Measurements from ENCODE around the gene SUSD4. TPM values are rescaled to one million over a fixed set of nuclear protein-coding genes. Genes with fewer than 3 reads are reported as not detected.

The SUSD4 gene
- polyA plus RNA-seq, 10 donors: 2.5 to 5.7 (median 3.7) TPM

DNA sequence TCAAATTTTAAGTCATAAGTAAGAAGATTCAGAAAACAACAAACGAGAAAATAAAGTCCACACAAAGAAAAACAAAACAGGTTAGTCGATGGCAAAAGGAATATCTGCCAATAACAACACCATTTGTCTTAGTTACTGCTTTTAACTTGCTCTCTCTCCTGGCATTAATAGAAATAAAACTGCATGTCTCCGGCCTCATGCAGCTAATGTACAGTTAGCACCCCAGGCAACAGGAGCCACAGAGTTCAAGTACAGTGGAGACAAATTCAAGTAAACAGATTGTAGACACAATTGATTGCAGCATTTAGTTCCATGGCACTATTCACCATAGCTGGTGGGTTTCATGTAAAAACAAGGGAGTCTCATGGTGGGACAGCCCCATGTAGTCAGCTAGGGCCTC is 33.5 kb downstream of the SUSD4 start:
- no peak for DNase-seq

DNA sequence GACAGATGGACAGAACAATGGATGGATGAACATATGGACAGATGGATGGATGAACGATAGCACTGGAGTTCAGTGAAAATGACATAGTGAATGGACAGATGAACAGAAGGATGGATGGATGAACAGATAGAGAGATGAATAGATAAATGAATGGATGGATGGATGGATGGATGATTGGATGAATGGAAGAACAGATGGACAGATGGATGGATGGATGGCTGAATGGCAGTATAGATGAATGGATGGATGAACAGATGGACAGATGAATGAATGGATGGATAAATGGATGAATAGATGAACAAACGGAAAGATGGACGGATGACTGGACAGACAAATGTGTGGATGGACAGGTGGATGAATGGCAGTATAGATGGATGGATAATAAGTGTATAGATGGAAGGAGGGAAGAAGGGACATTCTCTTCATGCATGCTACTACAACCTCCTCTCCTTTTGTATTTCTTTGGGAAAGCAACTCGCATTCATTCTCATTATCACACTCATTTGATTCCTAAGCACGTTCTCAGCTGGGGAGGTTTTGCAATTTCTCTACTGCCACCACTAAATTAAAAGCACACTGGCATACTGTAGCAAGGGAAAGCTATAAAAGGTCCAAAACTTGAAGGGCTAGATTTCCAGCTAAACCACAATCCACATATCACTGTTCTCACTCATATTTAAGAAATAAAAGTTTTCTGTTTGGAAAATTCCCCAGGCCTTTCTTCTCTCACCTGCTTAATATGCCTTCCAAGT is 34.1 kb downstream of the SUSD4 start:
- no peak for DNase-seq

DNA sequence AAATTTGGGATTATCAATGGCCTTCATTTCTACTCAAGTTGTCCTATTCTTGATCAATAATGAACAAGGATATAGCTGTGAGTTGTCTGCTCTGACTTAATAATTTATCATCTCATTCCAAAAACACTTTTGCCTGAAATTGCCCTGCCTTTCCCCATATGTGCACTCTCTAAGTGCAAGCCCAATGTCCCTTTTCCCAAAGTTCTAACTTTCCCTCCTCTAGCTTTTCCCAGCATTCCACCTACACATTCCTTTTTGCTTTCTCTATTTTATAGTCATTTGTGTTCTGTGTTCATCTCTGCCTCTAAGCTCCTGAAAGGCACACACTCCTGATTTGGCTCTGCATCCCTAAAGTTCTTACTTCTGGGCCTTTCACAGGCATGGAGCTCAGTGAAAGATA is 34.7 kb downstream of the SUSD4 start:
- DNase-seq: no peak

DNA sequence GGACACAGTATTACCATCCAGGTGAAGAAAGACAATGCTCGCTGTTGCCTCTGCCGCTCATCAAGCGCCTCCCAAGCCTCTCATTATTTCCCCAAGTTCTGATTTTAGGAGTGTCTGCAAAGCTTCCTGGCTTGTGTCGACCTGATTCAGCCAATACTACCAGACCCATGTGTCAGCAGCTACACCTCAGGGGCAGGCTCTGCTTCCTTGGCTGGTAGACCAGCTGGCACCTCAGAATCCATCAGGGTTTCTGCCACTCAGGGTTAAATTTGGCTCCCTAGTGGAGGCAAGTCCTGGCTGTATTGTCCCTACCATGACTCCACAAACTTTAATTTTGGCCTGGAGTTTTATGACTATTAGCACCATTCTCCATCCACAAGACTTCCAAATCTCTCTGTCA is 35.4 kb downstream of the SUSD4 start:
- no peak for DNase-seq

DNA sequence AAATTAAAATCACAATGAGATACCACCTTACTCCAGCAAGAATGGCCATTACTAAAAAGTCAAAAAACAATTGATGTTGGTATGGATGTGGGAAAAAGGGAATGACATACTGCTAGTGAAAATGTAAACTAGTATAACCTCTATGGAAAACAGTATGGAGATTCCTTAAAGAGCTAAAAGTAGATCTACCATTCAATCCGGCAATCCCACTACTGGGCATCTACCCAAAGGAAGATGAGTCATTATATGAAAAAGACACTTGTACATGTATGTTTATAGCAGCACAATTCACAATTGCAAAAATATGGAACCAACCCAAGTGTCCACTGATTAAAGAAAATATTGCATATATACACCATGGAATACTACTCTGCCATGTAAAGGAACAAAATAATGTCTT is 37.2 kb downstream of the SUSD4 start:
- no peak for DNase-seq

DNA sequence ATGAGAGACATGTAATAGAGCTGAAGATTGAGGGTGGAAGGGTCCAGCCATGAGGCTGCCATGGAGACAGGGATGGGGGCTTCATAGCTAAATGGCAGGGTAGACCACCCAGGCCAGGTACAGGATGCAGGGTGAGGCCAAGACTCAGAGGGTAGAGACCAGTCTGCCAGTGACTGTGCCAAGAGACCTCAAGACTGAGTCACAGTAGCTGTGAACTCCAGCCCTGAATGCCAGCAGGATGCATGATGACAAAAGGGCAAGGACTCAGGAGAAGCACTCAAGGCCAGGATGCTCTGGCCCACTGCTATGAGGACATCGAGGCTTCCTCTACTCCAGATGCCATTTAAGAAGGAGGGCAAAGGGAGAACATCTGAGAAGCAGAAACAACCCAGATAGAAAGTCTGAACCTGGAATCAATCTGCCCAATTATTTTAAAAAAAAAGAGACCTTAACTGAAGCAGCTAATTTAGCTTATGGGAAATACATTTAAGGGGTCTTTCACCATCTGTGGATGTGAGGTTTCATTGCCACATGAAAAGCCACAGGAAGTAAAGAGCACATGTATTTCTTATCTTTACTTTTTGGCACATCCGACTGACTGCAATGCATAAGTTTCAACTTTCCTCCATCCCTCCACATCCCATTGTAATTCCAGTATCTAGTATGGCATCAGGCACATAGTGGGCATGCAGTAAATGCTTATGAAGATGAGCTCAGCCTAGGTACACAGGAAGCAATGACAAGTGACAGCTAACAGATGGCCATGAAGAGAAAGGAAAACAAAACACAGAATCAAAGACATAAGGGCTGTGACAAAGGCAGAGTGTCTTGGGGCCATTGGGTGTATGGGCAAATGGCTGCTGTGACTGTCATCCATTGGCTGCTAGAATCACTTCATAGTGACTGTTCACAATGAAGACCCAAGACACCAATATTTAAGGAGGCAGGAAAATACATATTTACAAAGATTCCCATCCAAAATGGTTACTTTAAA is 40.2 kb downstream of the SUSD4 start:
- no peak for DNase-seq

DNA sequence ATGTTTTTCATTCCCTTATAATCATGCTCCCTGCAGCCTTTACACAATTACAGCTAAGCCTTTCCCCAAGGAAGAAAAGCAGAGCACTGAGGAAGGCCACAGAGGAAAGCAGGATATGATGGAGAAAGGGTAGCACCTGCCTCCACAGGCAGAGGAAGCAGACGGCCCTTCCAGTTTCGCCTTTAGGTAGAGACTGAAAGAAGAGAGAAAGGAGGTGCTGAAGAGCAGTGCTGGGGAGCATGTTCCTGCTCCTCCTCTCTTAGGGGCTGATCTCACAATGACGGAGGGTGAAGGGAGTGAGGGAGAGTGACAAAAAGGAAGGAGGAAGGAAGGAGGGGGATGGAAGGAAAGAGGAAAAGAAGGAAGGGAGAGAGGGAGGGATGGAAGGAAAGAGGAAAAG is 41.1 kb downstream of the SUSD4 start:
- no peak for DNase-seq

DNA sequence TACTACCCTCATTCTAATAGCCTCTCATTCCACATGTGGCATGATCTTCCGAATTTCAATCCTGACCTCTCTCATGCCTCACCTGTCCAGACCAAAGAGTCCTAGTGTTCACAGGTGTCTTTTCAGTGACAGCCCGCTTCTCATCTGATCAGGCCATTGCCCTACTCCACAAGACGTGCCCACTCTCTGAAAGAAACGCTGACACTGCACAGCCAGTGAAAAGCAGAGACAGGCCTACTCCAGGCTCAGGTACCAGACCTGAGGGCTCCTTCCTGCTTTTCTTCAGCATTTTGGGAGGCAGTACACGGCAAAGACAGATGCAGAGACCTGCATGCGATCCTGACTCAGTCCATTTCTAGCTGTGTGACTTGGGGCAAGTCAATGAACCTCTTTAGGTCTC is 43.0 kb downstream of the SUSD4 start:
- DNase-seq: no peak

DNA sequence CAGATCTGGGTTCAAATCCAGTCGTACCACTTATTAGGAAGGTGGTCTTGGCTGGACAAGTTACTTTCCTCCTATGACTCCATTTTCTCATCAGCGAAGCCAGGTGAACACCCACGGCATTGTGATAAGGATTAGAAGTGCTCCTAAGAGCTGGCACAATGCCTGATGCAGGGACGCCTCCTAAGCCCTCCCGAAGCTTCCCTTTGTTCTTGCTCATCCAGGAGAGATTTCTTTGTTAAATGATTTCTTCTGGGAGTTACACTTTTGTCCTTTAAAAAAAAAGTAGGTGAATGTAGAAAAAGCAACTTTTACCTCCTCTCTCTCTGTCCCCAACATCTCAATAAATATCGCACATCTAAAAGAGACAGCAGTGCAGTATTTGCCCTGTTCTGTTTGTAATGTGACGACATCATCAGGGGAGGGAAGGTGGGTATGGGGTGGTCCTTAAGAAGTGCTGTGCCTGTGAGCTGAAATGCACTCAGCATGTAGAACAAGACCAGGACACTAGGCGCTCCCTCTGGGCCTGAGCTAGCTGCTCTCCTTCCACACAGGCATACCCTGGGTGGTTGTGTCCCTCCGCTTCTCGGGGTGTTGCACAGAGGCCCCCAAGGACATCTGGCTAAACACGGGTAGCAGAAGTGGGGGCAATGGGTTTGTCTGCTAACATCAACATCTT is 43.9 kb downstream of the SUSD4 start:
- no peak for DNase-seq

DNA sequence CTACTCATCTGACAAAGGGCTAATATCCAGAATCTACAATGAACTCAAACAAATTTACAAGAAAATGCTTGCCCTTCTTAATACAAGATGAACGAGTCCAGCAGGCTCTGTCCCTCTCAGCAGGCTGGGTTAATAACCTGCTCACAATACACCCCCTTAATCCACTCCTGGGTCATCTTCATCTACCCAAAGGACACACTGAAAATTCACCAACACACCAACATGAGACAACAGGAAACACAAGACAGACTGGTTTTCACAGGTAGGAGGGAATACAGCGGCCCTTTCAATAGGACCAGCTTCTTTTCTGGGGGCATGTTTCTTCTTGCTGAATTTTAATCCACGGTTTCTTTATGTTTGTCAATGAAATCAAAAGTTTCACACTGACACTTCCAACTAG is 44.6 kb downstream of the SUSD4 start:
- no peak for DNase-seq

DNA sequence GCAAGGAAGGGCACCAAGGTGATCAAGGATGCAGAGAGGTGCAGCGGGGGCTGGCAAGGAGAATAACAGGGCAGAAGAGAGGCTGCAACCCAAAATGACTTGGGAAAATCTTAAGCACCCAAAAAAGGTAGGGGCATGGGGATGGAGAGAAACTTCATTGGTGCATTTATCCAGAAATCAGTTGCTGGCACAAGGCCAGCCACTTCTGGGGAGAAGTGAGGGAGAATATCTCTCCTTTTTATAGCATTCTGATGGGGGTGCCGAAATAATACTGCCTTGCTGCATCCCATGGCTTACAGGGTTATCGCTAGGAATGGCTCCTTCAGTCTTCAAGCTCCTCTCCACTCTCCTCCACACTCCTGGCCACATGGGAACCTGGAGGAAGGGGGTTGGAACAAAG is 47.9 kb downstream of the SUSD4 start:
- DNase-seq: no peak

DNA sequence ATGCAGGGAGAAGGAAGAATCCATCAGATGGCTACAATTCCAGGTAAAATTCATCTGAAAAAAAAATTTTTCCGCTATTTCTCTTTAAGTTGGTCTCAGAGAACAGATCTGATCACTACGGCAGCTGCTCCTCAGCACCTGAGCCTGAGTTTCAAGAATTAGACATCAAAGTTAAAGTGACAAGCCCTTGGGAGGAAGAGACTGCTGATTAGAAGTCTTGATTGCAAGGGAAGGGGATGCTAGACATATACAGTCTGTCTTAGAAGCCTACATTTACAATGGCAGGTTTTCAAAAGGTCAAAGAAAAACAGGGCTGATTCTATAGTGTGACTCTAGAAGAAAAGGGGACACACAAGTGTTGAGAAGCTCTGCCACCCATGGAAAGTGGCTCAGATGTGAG is 48.3 kb downstream of the SUSD4 start:
- DNase-seq: no peak

DNA sequence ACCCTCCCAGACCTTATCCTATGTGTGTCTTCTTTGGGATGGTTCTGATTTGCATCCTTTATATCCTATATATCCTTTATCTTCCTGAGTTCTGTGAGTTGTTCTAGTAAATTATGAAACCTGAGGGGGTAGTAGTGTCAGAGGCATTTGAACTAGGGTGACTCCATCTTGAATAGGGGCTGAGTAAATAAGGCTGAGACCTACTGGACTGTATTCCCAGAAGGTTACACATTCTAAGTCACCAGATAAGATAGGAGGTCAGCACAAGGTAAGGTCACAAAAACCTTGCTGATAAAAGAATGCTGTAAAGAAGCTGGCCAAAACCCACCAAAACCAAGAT is 50.6 kb downstream of the SUSD4 start:
- no peak for DNase-seq

DNA sequence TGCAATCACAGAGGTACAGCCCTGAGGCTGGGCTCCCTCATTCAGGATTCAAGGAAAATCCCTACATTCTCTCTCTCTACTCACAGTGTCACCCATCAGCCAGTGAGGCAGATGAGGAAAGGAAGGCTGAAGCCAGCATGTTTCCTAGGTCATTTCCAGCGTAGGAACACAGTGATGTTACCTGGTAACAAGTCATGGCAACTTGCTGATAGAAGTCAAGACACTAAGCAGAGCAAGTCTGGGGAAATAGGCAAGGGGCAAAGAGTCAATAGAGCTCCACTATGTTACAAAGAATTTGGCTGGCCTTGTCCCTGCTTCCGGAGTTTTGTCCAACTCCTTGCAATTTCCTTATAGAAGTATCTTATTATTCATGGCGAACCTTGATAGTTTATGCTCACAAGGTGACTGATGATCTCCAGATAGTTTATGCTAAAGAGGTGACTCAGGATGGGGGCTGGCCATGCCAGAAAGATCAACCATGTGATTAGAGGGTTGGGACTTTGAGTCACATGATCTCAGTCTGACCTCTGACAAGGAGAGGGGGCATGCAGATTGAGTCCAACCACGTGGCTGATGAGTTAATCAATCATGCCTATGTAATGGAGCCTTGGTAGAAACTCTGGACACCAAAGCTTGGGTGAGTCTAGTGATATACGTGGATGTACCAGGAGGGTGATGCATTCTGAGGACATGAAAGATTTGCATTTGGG is 51.1 kb downstream of the SUSD4 start:
- no peak for DNase-seq

DNA sequence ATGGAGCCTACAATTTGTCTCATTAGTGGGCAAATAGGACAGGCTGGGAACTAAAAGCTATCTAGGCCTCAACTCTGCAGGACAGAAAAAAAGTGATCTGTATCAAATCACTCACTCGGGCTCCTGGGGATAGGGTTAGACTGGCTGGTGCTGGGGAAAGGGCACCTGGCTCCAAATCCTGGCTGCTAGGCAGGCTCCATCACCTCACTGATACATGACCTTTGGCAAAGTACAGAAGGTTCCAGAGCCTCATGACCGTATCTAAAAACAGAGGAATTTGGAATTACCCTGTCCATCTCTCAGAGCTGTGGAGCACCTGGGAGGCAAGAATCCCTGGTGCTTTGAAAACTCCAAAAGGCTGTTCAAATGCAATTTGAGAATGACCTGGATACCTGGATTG is 51.7 kb downstream of the SUSD4 start:
- DNase-seq: no peak

DNA sequence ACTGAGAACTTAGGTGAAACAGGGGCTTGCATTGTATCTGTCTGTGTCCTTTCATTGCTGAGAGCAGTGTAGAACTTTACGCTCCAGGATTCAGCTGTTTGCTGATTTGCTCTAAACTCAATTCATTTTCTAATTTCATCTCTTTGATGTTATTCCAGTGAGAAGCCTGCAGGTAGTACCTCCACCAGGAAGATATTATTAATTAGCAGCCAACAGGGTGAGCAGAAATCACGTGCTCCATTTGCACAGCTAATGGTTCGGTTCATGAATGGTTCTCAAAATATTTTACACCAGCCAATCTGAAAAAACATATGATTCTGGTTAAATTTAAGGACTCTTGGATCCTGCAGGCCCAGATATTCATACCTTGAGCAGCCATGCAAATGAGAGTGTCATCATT is 52.1 kb downstream of the SUSD4 start:
- no peak for DNase-seq

DNA sequence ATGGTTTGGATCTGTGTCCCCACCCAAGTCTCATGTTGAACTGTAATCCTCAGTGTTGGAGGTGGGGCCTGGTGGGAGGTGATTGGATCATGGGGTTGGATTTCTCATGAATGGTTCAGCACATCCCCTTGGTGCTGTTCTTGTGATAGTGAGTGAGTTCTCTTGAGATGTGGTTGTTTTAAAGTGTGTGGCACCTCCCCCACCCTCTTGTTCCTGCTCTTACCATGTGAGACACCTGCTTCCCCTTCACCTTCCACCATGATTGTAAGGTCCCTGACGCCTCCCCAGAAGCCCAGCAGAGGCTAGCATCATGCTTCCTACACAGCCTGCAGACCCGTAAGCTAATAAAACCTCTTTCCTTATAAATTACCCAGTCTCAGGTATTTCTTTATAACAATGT is 55.8 kb downstream of the SUSD4 start:
- DNase-seq: no peak

DNA sequence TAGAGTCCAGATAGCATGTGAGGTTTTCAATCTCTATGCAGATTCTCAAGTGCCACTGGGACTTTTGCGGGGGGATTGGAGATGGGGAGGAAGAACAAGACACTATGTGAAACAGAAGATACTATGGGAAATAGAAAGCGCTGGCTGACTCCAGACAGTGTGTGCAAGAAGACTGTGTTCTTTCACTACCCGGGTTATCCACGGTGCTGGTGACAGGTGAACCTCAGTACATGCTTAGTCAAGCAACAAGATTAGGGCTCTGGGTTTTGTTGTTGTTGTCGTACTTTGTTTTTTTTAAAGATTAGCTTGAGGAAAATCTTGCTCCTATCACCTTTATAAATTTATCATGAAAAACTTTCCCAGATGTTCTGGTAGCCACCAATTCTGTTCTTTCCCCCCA is 56.4 kb downstream of the SUSD4 start:
- DNase-seq: no peak

DNA sequence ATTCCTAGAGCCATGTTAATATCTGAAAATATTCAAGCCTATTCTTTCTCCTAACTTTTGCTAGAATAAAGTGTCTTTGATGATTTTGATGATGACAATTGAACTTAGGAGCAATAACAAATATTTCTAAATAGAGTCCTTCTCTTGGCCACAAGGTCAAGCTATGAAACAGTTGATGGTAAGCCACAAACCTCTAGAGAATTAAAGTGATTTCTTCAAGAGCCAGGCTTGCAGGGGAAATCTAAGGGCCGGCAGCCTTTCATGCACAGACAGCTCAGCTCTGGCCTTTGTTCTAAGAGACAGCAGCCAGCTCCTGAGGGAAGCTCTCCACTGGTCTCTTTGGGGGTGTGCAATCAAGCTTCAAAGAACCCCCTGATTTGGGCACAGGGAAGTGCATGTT is 59.0 kb downstream of the SUSD4 start:
- DNase-seq: no peak

DNA sequence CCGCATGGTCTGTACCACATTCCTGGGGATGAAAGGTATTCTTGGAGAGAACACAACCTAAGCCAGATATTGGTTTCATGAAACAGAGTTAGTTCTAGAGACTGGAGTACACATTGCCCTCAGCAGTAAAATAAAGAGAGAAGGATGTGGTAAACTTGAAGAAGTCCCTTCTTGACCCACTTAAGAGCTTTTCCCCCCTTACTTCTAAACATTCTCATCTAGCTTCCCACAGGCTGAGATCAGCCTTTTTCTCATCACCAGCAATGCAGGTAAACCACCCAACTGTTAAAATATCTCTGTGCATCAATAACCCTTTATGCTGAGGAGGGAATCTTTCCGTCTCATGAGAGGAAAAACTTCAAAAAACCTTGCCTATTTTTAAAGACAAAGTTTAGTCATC is 62.6 kb downstream of the SUSD4 start:
- DNase-seq: no peak

DNA sequence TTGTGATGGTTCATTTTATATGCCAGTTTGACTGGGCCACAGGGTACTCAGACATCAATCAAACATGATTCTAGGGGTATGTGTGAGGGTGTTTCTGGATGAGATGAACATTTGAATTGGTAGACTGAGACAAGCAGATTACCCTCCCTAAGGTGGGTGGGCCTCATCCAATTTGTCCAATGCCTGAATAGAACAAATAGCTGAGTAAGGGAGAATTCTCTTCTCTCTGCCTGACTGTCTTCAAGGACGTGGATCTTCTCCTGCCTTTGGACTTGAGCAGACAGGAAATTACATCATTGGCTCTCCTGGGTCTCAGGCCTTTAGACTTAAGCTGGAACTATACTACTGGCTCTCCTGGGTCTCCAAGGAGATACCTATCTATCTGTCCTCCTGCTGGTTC is 64.4 kb downstream of the SUSD4 start:
- DNase-seq: no peak

DNA sequence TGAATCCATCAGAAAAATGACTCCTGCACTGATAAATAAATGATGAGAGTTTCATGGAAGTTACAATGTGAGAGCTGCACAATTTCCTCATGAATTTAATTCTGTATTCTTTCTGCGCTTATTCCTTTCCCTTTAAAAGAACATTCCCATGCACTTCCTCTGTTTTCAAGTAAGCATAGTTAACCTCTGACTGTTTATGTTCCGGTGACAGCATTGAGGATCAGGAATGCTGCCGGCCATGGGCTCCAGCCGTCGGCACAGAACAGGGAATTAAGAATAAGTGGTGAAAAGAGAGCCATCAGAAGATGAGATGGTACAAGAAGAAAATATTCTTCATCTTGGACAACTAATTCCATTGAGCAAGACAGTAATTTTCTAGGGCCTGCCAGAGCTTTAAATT is 65.3 kb downstream of the SUSD4 start:
- no peak for DNase-seq
